Activated naive CD8-positive, alpha-beta T cell treated with anti-CD3 and anti-CD28 coated beads, Interleukin-2, amount 50 U/mL, for 16 hours (primary cell): ENCODE measurements around the gene RNASE3.
"Not testable (repeated sequence)": the region's sequence is repeated elsewhere in the genome, so short reads cannot be mapped to it uniquely, and the experiment has no call there.

Experiments used
- DNase-seq: peaks from one replicate; pipeline ENCODE4 v3.0.0-alpha.2; 2020; ENCODE audit warnings: low read depth, low spot score

Gene RNASE3

DNA sequence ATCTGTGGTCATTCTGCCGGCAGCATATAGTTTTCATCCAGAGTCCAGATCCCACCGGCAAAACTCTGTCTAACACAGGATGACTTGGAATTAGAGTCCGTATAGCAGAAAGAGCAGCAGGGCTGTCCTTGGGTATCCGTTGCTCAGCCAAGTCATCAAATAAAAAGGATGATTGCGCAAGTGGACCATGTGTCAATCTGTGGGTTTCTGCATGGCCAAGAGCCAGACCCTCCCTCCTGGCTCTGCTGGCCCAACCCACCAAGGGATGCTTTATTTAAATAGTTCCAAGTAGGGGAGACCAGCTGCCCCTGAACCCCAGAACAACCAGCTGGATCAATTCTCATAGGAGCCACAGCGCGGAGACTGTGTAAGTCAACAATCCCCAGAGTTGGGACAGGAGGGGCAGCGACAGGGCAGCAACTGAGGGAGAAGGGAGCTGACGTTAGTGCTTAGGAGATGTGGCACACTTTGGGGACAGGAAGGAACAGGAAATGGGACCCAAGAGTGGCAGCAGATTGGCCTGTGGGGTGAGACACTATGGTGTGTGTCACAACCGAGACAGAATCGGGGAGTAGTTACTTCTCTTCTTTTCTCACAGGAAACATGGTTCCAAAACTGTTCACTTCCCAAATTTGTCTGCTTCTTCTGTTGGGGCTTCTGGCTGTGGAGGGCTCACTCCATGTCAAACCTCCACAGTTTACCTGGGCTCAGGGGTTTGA is 28.0 kb downstream of the RNASE3 start:
- not testable (repeated sequence) for DNase-seq

GRCh38 chr14:20923766-20924297 is 32.6 kb downstream of the RNASE3 start:
- DNase-seq = not testable (repeated sequence)

GRCh38 chr14:20934148-20934762 is 43.1 kb downstream of the RNASE3 start:
- DNase-seq = no peak

DNA sequence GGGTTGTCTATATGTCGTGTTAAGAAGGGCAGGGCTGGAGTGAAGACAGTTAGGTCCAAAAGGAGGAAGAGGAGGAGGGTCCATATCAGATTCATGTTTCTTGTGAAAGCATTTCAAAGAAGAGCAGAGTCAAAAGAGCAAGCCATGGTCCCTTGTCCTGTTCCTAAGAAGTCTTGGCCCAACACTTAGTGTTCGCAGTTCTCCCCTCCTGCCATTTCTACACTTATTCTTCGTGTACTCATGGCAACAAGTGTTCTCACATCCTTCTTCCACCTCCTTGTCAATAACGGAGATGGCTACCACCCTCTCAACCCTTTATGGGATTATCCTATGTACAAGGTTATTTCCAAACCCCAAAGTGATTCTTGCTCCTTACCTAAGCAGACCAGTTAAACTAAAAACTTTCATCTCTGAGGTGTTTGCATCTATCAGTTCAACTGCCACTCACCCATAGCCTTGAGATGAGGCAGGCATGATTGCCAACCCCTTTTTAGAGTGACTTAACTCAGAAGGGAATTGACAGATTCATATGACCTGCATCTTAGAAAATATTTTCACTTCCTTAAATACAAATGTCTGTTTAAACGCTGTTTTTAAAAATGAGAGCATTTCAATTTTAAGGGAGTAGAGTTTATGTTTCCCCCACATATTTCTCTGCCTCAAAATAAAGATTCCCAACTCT is 44.3 kb downstream of the RNASE3 start:
- DNase-seq = no peak
